Measurements from ENCODE around the gene SMC1B.
"Not testable (repeated sequence)": the region's sequence is repeated elsewhere in the genome, so short reads cannot be mapped to it uniquely, and the experiment has no call there.

SMC1B gene

DNA sequence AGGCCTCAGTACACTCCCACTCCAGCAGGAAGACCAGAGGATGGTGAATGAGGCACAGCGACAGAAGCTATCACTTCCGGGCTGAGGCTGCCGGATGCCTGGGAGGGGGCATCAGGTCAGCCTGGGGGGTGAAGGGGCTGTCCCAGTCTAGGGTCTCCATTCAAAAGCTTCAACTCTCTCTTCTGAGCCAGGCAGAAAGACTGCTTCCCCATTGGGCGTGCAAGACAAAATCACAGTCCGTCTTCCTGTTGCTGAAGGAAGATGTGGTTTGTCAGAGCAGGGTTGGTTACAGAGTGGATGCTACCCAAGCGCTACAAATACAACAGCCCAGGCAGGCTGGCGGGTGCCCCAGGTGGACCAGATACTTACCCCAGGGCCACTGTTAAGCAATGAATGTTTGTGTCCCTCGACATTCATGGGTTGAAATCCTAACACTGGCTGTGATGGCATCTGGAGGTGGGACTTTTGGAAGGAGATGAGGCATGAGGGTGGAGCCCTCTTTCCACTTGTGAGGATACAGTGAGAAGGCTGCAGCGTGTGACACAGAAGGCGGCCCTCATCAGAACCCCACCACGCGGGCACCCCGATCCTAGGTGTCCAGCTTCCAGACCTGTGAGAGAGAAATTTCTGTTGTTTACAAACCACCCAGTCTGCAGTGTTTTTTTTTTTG is 116.6 kb downstream of the SMC1B start:
- DNase-seq (no peak), ATAC-seq (peak; percentile 13)

DNA sequence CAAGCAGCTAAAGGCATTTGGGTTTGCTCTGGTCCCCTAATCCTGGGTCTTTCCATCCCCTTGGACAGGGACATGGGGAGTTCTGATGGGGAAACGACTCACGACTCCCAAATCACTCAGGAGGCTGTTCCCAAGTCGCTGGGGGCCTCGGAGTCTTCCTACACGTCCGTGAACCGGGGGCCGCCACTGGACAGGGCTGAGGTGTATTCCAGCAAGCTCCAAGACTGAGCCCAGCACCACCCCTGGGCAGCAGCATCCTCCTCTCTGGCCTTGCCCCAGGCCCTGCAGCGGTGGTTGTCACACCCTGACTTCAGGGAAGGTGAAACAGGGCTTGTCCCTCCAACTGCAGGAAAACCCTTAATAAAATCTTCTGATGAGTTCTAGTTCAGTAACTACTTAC is 117.9 kb downstream of the SMC1B start:
- DNase-seq (no peak), ATAC-seq (no peak)

DNA sequence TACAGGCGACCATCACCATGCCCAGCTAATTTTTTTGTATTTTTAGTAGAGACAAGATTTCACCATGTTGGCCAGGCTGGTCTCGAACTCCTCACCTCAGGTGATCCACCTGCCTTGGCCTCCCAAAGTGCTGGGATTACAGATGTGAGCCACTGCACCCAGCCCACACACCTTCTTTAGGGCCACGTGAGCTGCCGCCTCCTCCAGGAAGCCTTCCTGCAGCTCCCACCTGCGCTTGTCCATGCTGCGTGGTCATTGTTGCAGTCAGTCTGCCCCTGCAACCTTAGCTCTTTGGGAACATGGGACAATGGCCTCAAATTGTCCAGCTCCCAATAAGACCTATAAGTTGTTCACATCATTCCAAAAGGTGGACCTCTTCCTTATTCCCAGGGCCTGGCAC is 118.4 kb downstream of the SMC1B start:
- DNase-seq, ATAC-seq: not testable (repeated sequence)
